Mucosa of descending colon (tissue), 3 donors: ENCODE measurements around the gene PTPN1. TPM values are rescaled to one million over a fixed set of nuclear protein-coding genes. Genes with fewer than 3 reads are reported as not detected.

ENCODE experiments used
- ATAC-seq: fragments of 200-7000 bp; cut with Tn5 transposase; one replicate; pipeline ENCODE4 v1.9.1; 2020; ENCODE audit warnings: mild to moderate bottlenecking, moderate library complexity
- DNase-seq, 3 donors: peaks; one replicate each; pipeline ENCODE4 v3.0.0-alpha.2; 2020
- H3K36me3 ChIP-seq: fragments of 200-600 bp; one replicate; pipeline ENCODE4 v1.8.0; 2021; ENCODE audit warnings: low read depth, mild to moderate bottlenecking
- H3K4me1 ChIP-seq: fragments of 200-600 bp; one replicate; pipeline ENCODE4 v1.8.0; 2021; ENCODE audit warnings: low read depth, mild to moderate bottlenecking
- H3K4me3 ChIP-seq: fragments of 200-600 bp; one replicate; pipeline ENCODE4 v1.8.0; 2021; ENCODE audit warnings: mild to moderate bottlenecking
- H3K9me3 ChIP-seq: fragments of 200-600 bp; one replicate; pipeline ENCODE4 v1.8.0; 2021; ENCODE audit warnings: mild to moderate bottlenecking
- CTCF ChIP-seq: fragments of 200-600 bp; IDR thresholded peaks from one replicate; pipeline ENCODE4 v1.8.0; 2022; ENCODE audit warnings: antibody characterized with exemption, mild to moderate bottlenecking
- intact Hi-C, 2 donors: fragments of 100-400 bp; cut with DNase I in 1 of 2; cut with micrococcal nuclease in 1 of 2; formaldehyde crosslinking; loops; one replicate each; pipeline versions ENCODE4 v1.11.0 to v1.11.1; 2022; cut with DNase I, micrococcal nuclease
- total RNA-seq, 3 donors: library from RNA; stranded (reverse); fragmentation: NEBNext Ultra II Directional in 2 of 3; extraction: Animal tissue kit (Norgen Biotek cat#: 25700) in 2 of 3; gene quantifications; one replicate each; pipeline versions ENCODE4 v1.2.1 to v1.2.4, GENCODE V29; 2021 to 2023
- donor health status: DM: no; HTN: no; CAD: no; lungs with moderate emphysema.
- donor health status: DM: no; HTN: no; CAD: no.
- donor health status: DM: no; HTN: yes; CAD: no.

The PTPN1 gene
- total RNA-seq, 3 donors from 2014 or later = 33.2 to 35.1 (median 33.4) TPM

DNA sequence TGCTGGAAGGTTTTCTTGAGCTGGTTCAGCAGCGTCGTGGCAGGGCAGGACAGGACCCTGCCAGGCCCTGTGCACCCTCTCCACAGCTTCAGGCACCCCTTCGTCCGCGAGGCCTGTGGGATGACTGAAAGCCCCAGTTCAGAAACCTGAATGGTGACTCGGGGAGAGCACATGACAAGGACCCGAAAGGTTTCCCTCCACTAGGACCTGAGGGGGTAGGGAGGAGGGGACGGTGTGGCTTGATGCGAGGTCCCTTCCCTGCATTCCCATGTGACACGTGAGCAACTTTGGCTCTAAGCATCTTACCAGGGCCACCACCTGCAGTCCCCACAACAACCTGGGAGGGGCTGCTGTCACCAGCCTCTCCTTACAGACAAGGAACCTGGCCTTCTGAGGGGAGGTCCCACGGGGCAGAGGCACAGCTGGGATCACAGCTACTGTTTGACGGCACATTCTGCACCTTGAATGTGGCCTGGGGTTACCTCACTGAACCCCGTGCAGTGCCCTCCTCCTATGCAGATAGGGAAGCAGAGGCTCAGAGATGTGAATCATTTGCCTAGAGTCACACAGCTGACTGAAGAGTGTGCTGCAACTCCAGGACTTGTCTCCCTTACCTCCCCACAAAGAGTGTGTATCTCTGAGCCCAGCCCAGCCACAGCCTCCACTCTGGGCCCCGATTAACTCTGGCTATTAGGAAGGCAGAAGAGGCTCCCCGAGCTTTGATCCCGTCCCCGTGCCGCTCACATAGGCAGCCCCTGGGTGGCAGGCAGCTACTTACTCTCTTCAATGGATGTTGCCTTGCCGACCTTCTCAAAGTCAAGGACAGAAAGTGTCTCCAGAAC is 84.6 kb downstream of the PTPN1 start:
- no peaks in the 10 kb centered on the region for H3K9me3 ChIP-seq
- H3K36me3 ChIP-seq = no peaks in the 10 kb centered on the region
- ATAC-seq (peak; percentile 8), DNase-seq (peak in 1 of 3 donors; percentile 36)
- H3K4me1 ChIP-seq = no peaks in the 10 kb centered on the region
- intact Hi-C loops = no loop called here
- H3K4me3 ChIP-seq = no peak overlapping the region
- no peak for TF ChIP-seq CTCF

DNA sequence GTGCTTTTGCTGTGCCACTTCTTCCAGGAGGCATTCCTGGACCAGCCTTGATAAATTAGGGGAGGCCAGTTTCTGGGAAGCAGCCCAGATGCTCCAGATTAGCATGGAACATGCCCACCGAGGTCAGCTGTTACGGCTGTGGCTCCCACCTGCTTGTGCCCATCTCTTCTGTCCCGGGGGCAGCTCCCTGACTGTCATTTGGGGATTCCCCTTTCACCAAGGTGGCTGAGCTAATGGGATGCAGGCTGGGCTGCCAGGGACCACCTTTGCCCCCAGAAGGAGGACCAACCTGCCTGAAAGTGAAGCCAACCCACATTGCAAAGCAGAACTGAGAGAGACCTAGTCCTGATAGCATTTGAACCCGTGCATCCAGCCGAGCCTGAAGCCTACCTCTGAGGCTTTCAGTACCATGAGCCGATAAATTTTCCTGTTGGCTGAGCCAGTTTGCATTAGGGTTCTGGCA is 85.3 kb downstream of the PTPN1 start:
- no peaks in the 10 kb centered on the region for H3K9me3 ChIP-seq
- intact Hi-C loops = no loop called here
- no peak for TF ChIP-seq CTCF
- DNase-seq (peak in 1 of 3 donors; percentile 26), ATAC-seq (no peak)
- H3K4me3 ChIP-seq = no peak overlapping the region
- H3K36me3 ChIP-seq = no peaks in the 10 kb centered on the region
- H3K4me1 ChIP-seq = no peaks in the 10 kb centered on the region

DNA sequence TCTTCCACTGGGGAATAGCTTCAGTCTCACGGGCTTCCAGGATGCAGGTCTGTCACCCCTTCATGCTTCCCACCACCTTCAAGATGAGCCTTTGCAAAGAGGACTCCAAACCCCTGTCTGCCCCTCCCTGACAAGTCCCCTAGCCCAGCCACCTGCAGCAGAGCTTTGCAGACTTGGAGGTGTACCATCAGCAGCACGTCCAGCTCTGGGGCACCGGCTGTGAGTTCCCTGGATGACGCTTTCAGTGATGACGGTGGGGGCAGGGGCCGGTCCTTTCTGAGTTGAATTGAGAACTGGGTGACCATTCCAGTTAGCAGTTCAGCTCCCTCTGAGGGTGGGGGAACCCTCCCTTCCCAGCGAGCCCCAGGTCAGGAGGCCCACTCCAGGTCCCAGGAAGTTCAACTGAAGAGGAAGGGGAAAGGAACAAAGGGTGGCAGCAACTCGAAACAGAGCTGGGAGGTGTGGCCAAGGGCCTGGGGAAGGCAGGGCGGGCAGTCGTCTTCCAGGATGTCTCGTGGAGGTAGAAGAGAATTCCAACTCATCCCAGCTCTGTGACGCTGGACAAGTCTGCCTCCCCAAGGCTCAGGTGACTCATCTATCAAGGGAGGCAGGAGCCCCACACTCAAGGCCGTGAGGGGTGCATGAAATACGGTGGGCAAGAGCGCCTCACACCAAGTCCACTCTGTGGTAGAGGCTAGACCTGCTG is 86.0 kb downstream of the PTPN1 start:
- peak; percentile 15 for ATAC-seq
- Histone ChIP-seq H3K4me1 (no peaks in the 10 kb centered on the region), H3K4me3 (no peak overlapping the region), H3K9me3 (no peaks in the 10 kb centered on the region), H3K36me3 (no peaks in the 10 kb centered on the region)
- peak in 1 of 3 donors; percentile 31 for DNase-seq
- no peak for TF ChIP-seq CTCF
- intact Hi-C loops = no loop called here

DNA sequence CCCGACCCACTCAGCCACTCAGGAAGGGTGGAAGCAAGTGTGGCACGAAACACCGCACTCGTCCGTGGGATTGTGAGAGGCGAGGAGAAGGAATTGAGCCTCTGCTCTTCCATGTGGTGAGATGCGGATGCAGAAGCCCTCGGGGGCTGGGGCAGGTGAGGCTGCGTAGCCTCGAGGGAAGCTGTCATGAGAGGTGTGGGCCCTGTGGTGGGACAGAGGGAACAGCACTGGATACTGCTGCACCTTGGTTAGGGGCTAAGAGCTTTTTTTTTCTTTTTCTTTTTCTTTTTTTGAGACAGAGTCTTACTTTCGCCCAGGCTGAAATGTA is 86.5 kb downstream of the PTPN1 start:
- Histone ChIP-seq H3K36me3 (no peaks in the 10 kb centered on the region), H3K4me1 (no peaks in the 10 kb centered on the region), H3K9me3 (no peaks in the 10 kb centered on the region), H3K4me3 (no peak overlapping the region)
- DNase-seq (no peak), ATAC-seq (no peak)
- intact Hi-C loops = no loop called here
- TF ChIP-seq CTCF = no peak

DNA sequence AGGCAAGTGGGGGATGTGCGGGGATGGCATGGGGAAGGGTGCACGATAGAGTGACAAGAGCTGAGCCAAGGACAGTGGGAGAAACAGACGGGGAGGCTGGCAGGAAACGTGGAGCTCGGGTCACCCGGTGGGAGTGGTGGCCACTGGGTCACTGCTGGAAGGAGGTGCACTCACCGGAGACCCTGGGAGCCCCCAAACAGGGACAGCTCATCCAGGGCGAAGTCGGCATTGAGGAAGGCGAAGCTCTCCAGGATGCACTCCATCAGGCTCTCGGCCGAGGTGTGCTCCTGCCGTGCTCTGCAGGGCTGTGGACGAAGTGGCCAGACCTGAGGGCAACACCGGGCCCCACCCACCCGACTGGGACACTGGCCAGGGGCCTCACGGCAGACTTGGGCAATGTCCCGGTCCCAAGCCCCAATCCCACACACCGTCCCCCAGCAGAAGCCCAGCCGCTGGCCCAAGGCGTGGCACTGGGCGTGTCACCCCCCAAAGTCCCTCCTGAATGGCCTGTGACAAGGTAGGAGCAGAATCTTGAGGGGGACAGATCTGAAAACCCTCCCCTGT is 87.3 kb downstream of the PTPN1 start:
- Histone ChIP-seq H3K4me1 (no peaks in the 10 kb centered on the region), H3K9me3 (no peaks in the 10 kb centered on the region), H3K4me3 (no peak overlapping the region), H3K36me3 (no peaks in the 10 kb centered on the region)
- TF ChIP-seq CTCF = no peak
- no peak for DNase-seq
- ATAC-seq = no peak
- intact Hi-C loops = no loop called here
